ENCODE data around the gene CDHR1.

GRCh38 chr10:84232376-84232775 is 38.0 kb downstream of the CDHR1 start:
- TF ChIP-seq EZH2 (IDR thresholded peaks at IDR 0.05), result no peak
- TF ChIP-seq POLR2AphosphoS5 (IDR thresholded peaks at IDR 0.05; ENCODE audit: borderline replicate concordance, low read depth, low read length), result no peak

Measured in SK-N-MC (cell line).